ENCODE results near the gene SOWAHA.

The SOWAHA gene

GRCh38 chr5:132812781-132813598 is at the start of gene SOWAHA:
Gene SOWAHA (plus strand): TSS chr5:132813302. CDS start chr5:132813622, 320 bp downstream.
- Histone ChIP-seq H3K27me3 (ENCODE audit: insufficient read depth, insufficient read length) (peaks cover 47% of the 10 kb centered on the region), H3K4me3 (ENCODE audit: insufficient read length, low read depth) (peak within 1 kb of the TSS; percentile 36)

GRCh38 chr5:132764051-132764450 is 49.1 kb upstream of the SOWAHA start:
- no peak overlapping the region for H3K9ac ChIP-seq (ENCODE audit: insufficient read length, low read depth)
- H3K4me3 ChIP-seq (ENCODE audit: insufficient read length, low read depth), result no peak overlapping the region
- DNase-seq (ENCODE audit: low read depth, low spot score), result no peak
- H3K9me3 ChIP-seq (ENCODE audit: insufficient read depth, low read length), result no peaks in the 10 kb centered on the region
- H3K27me3 ChIP-seq (ENCODE audit: insufficient read depth, insufficient read length), result no peaks in the 10 kb centered on the region
- no peaks in the 10 kb centered on the region for H3K4me1 ChIP-seq (ENCODE audit: insufficient read depth, insufficient read length)
- no peak for TF ChIP-seq ZNF274 (IDR thresholded peaks at IDR 0.05; ENCODE audit: low read depth, low read length)
- TF ChIP-seq SUZ12 (IDR thresholded peaks at IDR 0.05; ENCODE audit: extremely low read depth, insufficient read depth, insufficient read length), result no peak
- TF ChIP-seq YY1 (IDR thresholded peaks at IDR 0.05; ENCODE audit: insufficient read depth, insufficient read length), result no peak
- peaks cover 65% of the 10 kb centered on the region for H3K36me3 ChIP-seq (ENCODE audit: insufficient read depth, insufficient read length, low read length)

More at GRCh38 chr5:132812781-132813598, at the start of gene SOWAHA:
- Histone ChIP-seq H3K4me1 (ENCODE audit: insufficient read depth, insufficient read length) (peaks cover 2% of the 10 kb centered on the region), H3K9ac (ENCODE audit: insufficient read length, low read depth) (peak within 1 kb of the TSS; percentile 64), H3K36me3 (ENCODE audit: insufficient read depth, insufficient read length, low read length) (no peaks in the 10 kb centered on the region), H3K9me3 (ENCODE audit: insufficient read depth, low read length) (peaks cover 11% of the 10 kb centered on the region; the same call in 1 of the 2 replicates)
- no peak for DNase-seq (ENCODE audit: low read depth, low spot score)
- no peak for TF ChIP-seq SUZ12 (IDR thresholded peaks at IDR 0.05; ENCODE audit: extremely low read depth, insufficient read depth, insufficient read length)
- TF ChIP-seq YY1 (IDR thresholded peaks at IDR 0.05; ENCODE audit: insufficient read depth, insufficient read length), result no peak
- no peak for TF ChIP-seq ZNF274 (IDR thresholded peaks at IDR 0.05; ENCODE audit: low read depth, low read length)

GRCh38 chr5:132764671-132765238 is 48.3 kb upstream of the SOWAHA start:
- Histone ChIP-seq H3K4me3 (ENCODE audit: insufficient read length, low read depth) (no peak overlapping the region), H3K9me3 (ENCODE audit: insufficient read depth, low read length) (no peaks in the 10 kb centered on the region), H3K4me1 (ENCODE audit: insufficient read depth, insufficient read length) (no peaks in the 10 kb centered on the region), H3K27me3 (ENCODE audit: insufficient read depth, insufficient read length) (no peaks in the 10 kb centered on the region), H3K36me3 (ENCODE audit: insufficient read depth, insufficient read length, low read length) (peaks cover 58% of the 10 kb centered on the region), H3K9ac (ENCODE audit: insufficient read length, low read depth) (no peak overlapping the region)
- TF ChIP-seq ZNF274 (IDR thresholded peaks at IDR 0.05; ENCODE audit: low read depth, low read length) (no peak), SUZ12 (IDR thresholded peaks at IDR 0.05; ENCODE audit: extremely low read depth, insufficient read depth, insufficient read length) (no peak), YY1 (IDR thresholded peaks at IDR 0.05; ENCODE audit: insufficient read depth, insufficient read length) (no peak)
- DNase-seq (ENCODE audit: low read depth, low spot score), result no peak

GRCh38 chr5:132765311-132766019 is 47.6 kb upstream of the SOWAHA start:
- no peak for TF ChIP-seq SUZ12 (IDR thresholded peaks at IDR 0.05; ENCODE audit: extremely low read depth, insufficient read depth, insufficient read length)
- no peak for TF ChIP-seq ZNF274 (IDR thresholded peaks at IDR 0.05; ENCODE audit: low read depth, low read length)
- no peak for TF ChIP-seq YY1 (IDR thresholded peaks at IDR 0.05; ENCODE audit: insufficient read depth, insufficient read length)
- H3K4me3 ChIP-seq (ENCODE audit: insufficient read length, low read depth), result no peak overlapping the region
- peaks cover under 1% of the 10 kb centered on the region for H3K4me1 ChIP-seq (ENCODE audit: insufficient read depth, insufficient read length)
- H3K9ac ChIP-seq (ENCODE audit: insufficient read length, low read depth), result no peak overlapping the region
- no peak for DNase-seq (ENCODE audit: low read depth, low spot score)
- no peaks in the 10 kb centered on the region for H3K27me3 ChIP-seq (ENCODE audit: insufficient read depth, insufficient read length)
- H3K9me3 ChIP-seq (ENCODE audit: insufficient read depth, low read length), result no peaks in the 10 kb centered on the region
- peaks cover 51% of the 10 kb centered on the region for H3K36me3 ChIP-seq (ENCODE audit: insufficient read depth, insufficient read length, low read length)

- no peak overlapping the region for H3K9ac ChIP-seq (ENCODE audit: insufficient read length, low read depth)
- DNase-seq (ENCODE audit: low read depth, low spot score), result no peak
- peaks cover 44% of the 10 kb centered on the region for H3K36me3 ChIP-seq (ENCODE audit: insufficient read depth, insufficient read length, low read length)
- H3K9me3 ChIP-seq (ENCODE audit: insufficient read depth, low read length), result no peaks in the 10 kb centered on the region
- TF ChIP-seq YY1 (IDR thresholded peaks at IDR 0.05; ENCODE audit: insufficient read depth, insufficient read length) (no peak), SUZ12 (IDR thresholded peaks at IDR 0.05; ENCODE audit: extremely low read depth, insufficient read depth, insufficient read length) (no peak), ZNF274 (IDR thresholded peaks at IDR 0.05; ENCODE audit: low read depth, low read length) (no peak)
- H3K4me3 ChIP-seq (ENCODE audit: insufficient read length, low read depth), result no peak overlapping the region
- no peaks in the 10 kb centered on the region for H3K27me3 ChIP-seq (ENCODE audit: insufficient read depth, insufficient read length)
- H3K4me1 ChIP-seq (ENCODE audit: insufficient read depth, insufficient read length), result peaks cover 4% of the 10 kb centered on the region
Observed at GRCh38 chr5:132766020-132766805, 46.9 kb upstream of the SOWAHA start.

GRCh38 chr5:132766806-132767055 is 46.4 kb upstream of the SOWAHA start:
- H3K9me3 ChIP-seq (ENCODE audit: insufficient read depth, low read length), result no peaks in the 10 kb centered on the region
- TF ChIP-seq YY1 (IDR thresholded peaks at IDR 0.05; ENCODE audit: insufficient read depth, insufficient read length) (no peak), ZNF274 (IDR thresholded peaks at IDR 0.05; ENCODE audit: low read depth, low read length) (no peak), SUZ12 (IDR thresholded peaks at IDR 0.05; ENCODE audit: extremely low read depth, insufficient read depth, insufficient read length) (no peak)
- H3K4me3 ChIP-seq (ENCODE audit: insufficient read length, low read depth), result no peak overlapping the region
- H3K4me1 ChIP-seq (ENCODE audit: insufficient read depth, insufficient read length), result peaks cover 5% of the 10 kb centered on the region
- no peak overlapping the region for H3K9ac ChIP-seq (ENCODE audit: insufficient read length, low read depth)
- H3K36me3 ChIP-seq (ENCODE audit: insufficient read depth, insufficient read length, low read length), result peaks cover 38% of the 10 kb centered on the region
- DNase-seq (ENCODE audit: low read depth, low spot score), result no peak
- H3K27me3 ChIP-seq (ENCODE audit: insufficient read depth, insufficient read length), result no peaks in the 10 kb centered on the region
